ENCODE results near the gene MTA1.
A peak's percentile ranks its signal among the peaks of the same experiment; 100 is the strongest.

MTA1 gene

GRCh38 chr14:105445901-105446845 lies 26.5 kb downstream of the MTA1 start:
- no peak for DNase-seq (ENCODE audit: low spot score)

- no peak for DNase-seq (ENCODE audit: low spot score)
Observed at GRCh38 chr14:105446971-105447370, 27.3 kb downstream of the MTA1 start.

- DNase-seq (ENCODE audit: low spot score) = no peak
Observed at GRCh38 chr14:105447651-105448640, 28.3 kb downstream of the MTA1 start.

GRCh38 chr14:105448706-105449111 lies 29.1 kb downstream of the MTA1 start:
- peak; percentile 72 for DNase-seq (ENCODE audit: low spot score)

GRCh38 chr14:105449276-105450122 lies 29.9 kb downstream of the MTA1 start:
- no peak for DNase-seq (ENCODE audit: low spot score)

- DNase-seq (ENCODE audit: low spot score) = no peak
Observed at GRCh38 chr14:105450123-105450505, 30.5 kb downstream of the MTA1 start.

GRCh38 chr14:105450864-105451720 lies 31.5 kb downstream of the MTA1 start:
- DNase-seq (ENCODE audit: low spot score) = no peak

- no peak for DNase-seq (ENCODE audit: low spot score)
Observed at GRCh38 chr14:105452963-105453362, 33.3 kb downstream of the MTA1 start.

GRCh38 chr14:105453847-105454246 lies 34.2 kb downstream of the MTA1 start:
- DNase-seq (ENCODE audit: low spot score) = no peak

GRCh38 chr14:105455086-105455640 lies 35.5 kb downstream of the MTA1 start:
- DNase-seq (ENCODE audit: low spot score) = no peak

- DNase-seq (ENCODE audit: low spot score) = no peak
Observed at GRCh38 chr14:105455766-105456660, 36.4 kb downstream of the MTA1 start.

GRCh38 chr14:105456736-105457617 lies 37.4 kb downstream of the MTA1 start:
- no peak for DNase-seq (ENCODE audit: low spot score)

GRCh38 chr14:105458010-105458409 lies 38.4 kb downstream of the MTA1 start:
- DNase-seq (ENCODE audit: low spot score) = no peak

GRCh38 chr14:105458571-105458970 lies 38.9 kb downstream of the MTA1 start:
- no peak for DNase-seq (ENCODE audit: low spot score)

GRCh38 chr14:105460116-105460515 lies 40.5 kb downstream of the MTA1 start:
- DNase-seq (ENCODE audit: low spot score) = no peak

GRCh38 chr14:105460616-105461015 lies 41.0 kb downstream of the MTA1 start:
- DNase-seq (ENCODE audit: low spot score) = no peak

- no peak for DNase-seq (ENCODE audit: low spot score)
Observed at GRCh38 chr14:105461903-105462302, 42.3 kb downstream of the MTA1 start.

- no peak for DNase-seq (ENCODE audit: low spot score)
Observed at GRCh38 chr14:105464501-105464900, 44.9 kb downstream of the MTA1 start.
